Activated naive CD4-positive, alpha-beta T cell treated with anti-CD3 and anti-CD28 coated beads, Interleukin-2, amount 50 U/mL, for 72 hours (primary cell): ENCODE results near the gene PUSL1. TPM values are rescaled to one million over a fixed set of nuclear protein-coding genes. Genes with fewer than 3 reads are reported as not detected.
"Not testable (repeated sequence)": the region's sequence is repeated elsewhere in the genome, so short reads cannot be mapped to it uniquely, and the experiment has no call there.

Experiments used
- ATAC-seq, 2 donors: fragments of 150-1000 bp; cut with Tn5 transposase; 2 replicates each; pipeline ENCODE4 v1.10.0; 2021; ENCODE audit warnings: mild to moderate bottlenecking in 2 of 2, moderate library complexity in 2 of 2
- DNase-seq, 2 donors: peaks; one replicate each; pipeline ENCODE4 v3.0.0; 2021 to 2022; ENCODE audit warnings: low spot score in 2 of 2
- H3K27ac Mint-ChIP-seq, 2 donors: one replicate each; pipeline ENCODE4 v1.8.0; 2022; ENCODE audit warnings: mild to moderate bottlenecking in 2 of 2, mixed read lengths in 2 of 2
- H3K36me3 Mint-ChIP-seq, 2 donors: one replicate each; pipeline ENCODE4 v1.8.0; 2022; ENCODE audit warnings: mixed read lengths in 2 of 2
- H3K9me3 Mint-ChIP-seq, 2 donors: one replicate each; pipeline ENCODE4 v1.8.0; 2022; ENCODE audit warnings: mixed read lengths in 2 of 2
- total RNA-seq, 2 donors: library from RNA; stranded (reverse); gene quantifications; one replicate each; pipeline ENCODE4 v1.2.3, GENCODE V29; 2022

PUSL1 gene
- total RNA-seq, 2 donors from 2014 or later, result 15.1 to 39.5 TPM

- H3K36me3 Mint-ChIP-seq, result no peaks in the 10 kb centered on the region
- ATAC-seq, result no peak
Observed at GRCh38 chr1:1312450-1313314, 4.3 kb downstream of the PUSL1 start.

GRCh38 chr1:1313500-1314236 lies 5.3 kb downstream of the PUSL1 start:
- Mint-ChIP-seq H3K9me3 (no peaks in the 10 kb centered on the region), H3K27ac (no peak overlapping the region), H3K36me3 (no peaks in the 10 kb centered on the region)
- no peak for ATAC-seq
- no peak for DNase-seq

More at GRCh38 chr1:1312450-1313314, 4.3 kb downstream of the PUSL1 start:
- no peaks in the 10 kb centered on the region for H3K9me3 Mint-ChIP-seq
- DNase-seq, result no peak
- no peak overlapping the region for H3K27ac Mint-ChIP-seq

GRCh38 chr1:1314237-1314586 lies 5.8 kb downstream of the PUSL1 start:
- Mint-ChIP-seq H3K36me3 (no peaks in the 10 kb centered on the region), H3K27ac (no peak overlapping the region), H3K9me3 (no peaks in the 10 kb centered on the region)
- no peak for ATAC-seq
- DNase-seq, result no peak

GRCh38 chr1:1314678-1315335 lies 6.4 kb downstream of the PUSL1 start:
- no peak for DNase-seq
- Mint-ChIP-seq H3K36me3 (no peaks in the 10 kb centered on the region), H3K9me3 (no peaks in the 10 kb centered on the region), H3K27ac (peak overlapping the region in 1 of 2 donors; percentile 78)
- ATAC-seq, result no peak

DNA sequence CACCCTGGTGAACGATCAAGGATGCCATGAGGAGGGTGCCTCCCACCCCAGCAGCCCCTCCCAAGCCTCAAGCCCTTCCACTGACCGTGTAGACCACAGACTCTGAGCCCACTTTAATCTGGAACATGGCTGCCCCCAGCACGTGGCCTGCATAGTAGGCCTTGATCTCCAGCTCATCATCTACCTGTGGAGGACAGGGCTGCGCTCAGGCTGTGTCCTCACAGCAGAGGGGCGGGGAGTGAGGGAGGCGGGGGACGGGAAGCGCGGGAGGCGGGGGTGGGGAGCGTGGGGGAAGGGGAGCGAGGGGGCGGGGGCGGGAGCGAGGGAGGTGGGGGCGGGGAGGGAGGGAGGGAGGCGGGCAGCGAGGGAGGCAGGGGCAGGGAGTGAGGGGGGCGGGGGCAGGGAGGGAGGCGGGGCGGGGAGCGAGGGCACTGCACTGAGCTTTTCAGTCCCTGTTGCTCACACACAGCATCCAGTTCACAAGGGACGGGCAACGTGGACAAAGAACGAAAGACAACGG lies 7.1 kb downstream of the PUSL1 start:
- peak overlapping the region in 1 of 2 donors; percentile 78 for H3K27ac Mint-ChIP-seq
- H3K9me3 Mint-ChIP-seq, result no peaks in the 10 kb centered on the region
- DNase-seq (no peak), ATAC-seq (no peak)
- H3K36me3 Mint-ChIP-seq, result no peaks in the 10 kb centered on the region

- H3K36me3 Mint-ChIP-seq, H3K9me3 Mint-ChIP-seq, DNase-seq, ATAC-seq: not testable (repeated sequence)
- H3K27ac Mint-ChIP-seq, result peak overlapping the region in 1 of 2 donors; percentile 79
Observed at GRCh38 chr1:1316199-1316598, 7.8 kb downstream of the PUSL1 start.

DNA sequence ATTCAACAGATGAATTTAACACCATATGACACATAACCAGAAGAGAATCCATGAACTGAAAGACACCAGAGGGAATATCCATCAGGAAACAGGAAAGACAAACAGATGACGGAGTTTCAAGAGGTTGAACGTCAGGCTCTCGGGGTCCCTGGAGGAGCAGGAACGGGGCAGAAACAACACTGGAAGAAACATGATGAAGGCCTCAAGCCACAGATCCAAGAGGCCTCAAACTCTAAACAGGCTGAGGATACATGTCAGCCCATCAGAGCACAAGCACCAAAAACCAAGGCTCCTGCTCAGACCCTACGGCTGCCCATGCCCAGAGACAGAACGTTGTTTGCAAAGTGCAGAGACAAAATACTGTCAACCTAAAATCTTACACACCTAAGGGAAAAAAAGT lies 9.0 kb downstream of the PUSL1 start:
- no peaks in the 10 kb centered on the region for H3K9me3 Mint-ChIP-seq

DNA sequence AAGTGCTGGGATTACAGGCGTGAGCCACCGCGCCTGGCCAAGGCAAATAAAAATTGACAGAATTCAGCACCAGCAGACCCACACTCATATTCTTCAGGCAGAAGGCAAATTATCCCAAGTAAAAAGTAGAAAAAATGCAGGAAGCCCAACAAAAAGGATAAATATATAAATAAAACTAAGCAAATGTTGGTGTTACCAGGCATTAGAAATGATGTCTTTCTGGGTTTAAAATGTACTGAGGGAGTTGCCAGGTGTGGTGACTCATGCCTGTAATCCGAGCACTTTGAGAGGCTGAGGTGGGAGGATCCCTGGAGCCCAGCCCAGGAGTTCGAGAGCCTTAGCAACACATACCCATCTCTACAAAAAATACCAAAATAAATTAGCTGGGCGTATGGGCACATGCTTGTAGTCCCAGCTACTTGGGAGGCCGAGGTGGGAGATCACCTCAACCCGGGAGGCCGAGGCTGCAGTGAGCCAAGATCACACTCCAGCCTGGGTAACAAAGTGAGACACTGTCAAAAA lies 9.8 kb downstream of the PUSL1 start:
- H3K27ac Mint-ChIP-seq, result peak overlapping the region in 1 of 2 donors; percentile 54
- ATAC-seq, result no peak

More for the DNA sequence above, 9.0 kb downstream of the PUSL1 start:
- DNase-seq, result no peak
- Mint-ChIP-seq H3K36me3 (no peaks in the 10 kb centered on the region), H3K27ac (peak overlapping the region in 1 of 2 donors; percentile 51)
- no peak for ATAC-seq

GRCh38 chr1:1318777-1319645 lies 10.6 kb downstream of the PUSL1 start:
- Mint-ChIP-seq H3K9me3 (no peaks in the 10 kb centered on the region), H3K36me3 (peaks cover 0 to 7% of the 10 kb centered on the region in 2 donors), H3K27ac (peak overlapping the region; percentile 54 to 75)
- no peak for DNase-seq
- ATAC-seq, result no peak

More for the DNA sequence above, 9.8 kb downstream of the PUSL1 start:
- Mint-ChIP-seq H3K9me3 (no peaks in the 10 kb centered on the region), H3K36me3 (peaks cover 0 to under 1% of the 10 kb centered on the region in 2 donors)
- no peak for DNase-seq

GRCh38 chr1:1319646-1319941 lies 11.2 kb downstream of the PUSL1 start:
- ATAC-seq, result no peak
- Mint-ChIP-seq H3K36me3 (peaks cover 0 to 7% of the 10 kb centered on the region in 2 donors), H3K27ac (peak overlapping the region; percentile 54 to 75), H3K9me3 (no peaks in the 10 kb centered on the region)
- DNase-seq, result no peak

- DNase-seq (no peak), ATAC-seq (no peak)
- no peaks in the 10 kb centered on the region for H3K9me3 Mint-ChIP-seq
- H3K36me3 Mint-ChIP-seq, result peaks cover 0 to 7% of the 10 kb centered on the region in 2 donors
- peak overlapping the region in 1 of 2 donors; percentile 32 for H3K27ac Mint-ChIP-seq
Observed at GRCh38 chr1:1320666-1321448, 12.5 kb downstream of the PUSL1 start.

- Mint-ChIP-seq H3K36me3 (peaks cover 0 to 7% of the 10 kb centered on the region in 2 donors), H3K27ac (no peak overlapping the region), H3K9me3 (no peaks in the 10 kb centered on the region)
- ATAC-seq (no peak), DNase-seq (no peak)
Observed at GRCh38 chr1:1321477-1321876, 13.1 kb downstream of the PUSL1 start.

GRCh38 chr1:1322418-1322817 lies 14.0 kb downstream of the PUSL1 start:
- Mint-ChIP-seq H3K36me3 (peaks cover 0 to 7% of the 10 kb centered on the region in 2 donors), H3K27ac (peak overlapping the region in 1 of 2 donors; percentile 97), H3K9me3 (no peaks in the 10 kb centered on the region)
- DNase-seq, result no peak
- ATAC-seq, result no peak

GRCh38 chr1:1322952-1323351 lies 14.6 kb downstream of the PUSL1 start:
- no peak for ATAC-seq
- Mint-ChIP-seq H3K27ac (peak overlapping the region; percentile 87 to 96), H3K9me3 (no peaks in the 10 kb centered on the region), H3K36me3 (peaks cover 0 to 7% of the 10 kb centered on the region in 2 donors)
- no peak for DNase-seq

- peak overlapping the region in 1 of 2 donors; percentile 87 for H3K27ac Mint-ChIP-seq
- DNase-seq (no peak), ATAC-seq (peak in 1 of 2 donors; percentile 36)
- H3K9me3 Mint-ChIP-seq, result no peaks in the 10 kb centered on the region
- H3K36me3 Mint-ChIP-seq, result peaks cover 0 to 7% of the 10 kb centered on the region in 2 donors
Observed at GRCh38 chr1:1324084-1324523, 15.7 kb downstream of the PUSL1 start.
